ENCODE results near the gene SYTL2. TPM values are rescaled to one million over a fixed set of nuclear protein-coding genes. Genes with fewer than 3 reads are reported as not detected.
"Not testable (repeated sequence)": the region's sequence is repeated elsewhere in the genome, so short reads cannot be mapped to it uniquely, and the experiment has no call there.

Gene SYTL2
- total RNA-seq (10 to 100 TPM; 50.0 to 58.8 TPM), total RNA-seq (52.6 to 74.1 reads per million in 2 donors)

GRCh38 chr11:85810871-85811611 is at the start of gene SYTL2:
Gene SYTL2, minus strand, starts transcription at chr11:85811141. Its CDS starts 53,416 bp downstream, at chr11:85757725.
- Mint-ChIP-seq H3K27ac (peak within 1 kb of the TSS; percentile 96), H3K27me3 (peaks cover 7% of the 10 kb centered on the region), H3K4me1 (peaks cover 36% of the 10 kb centered on the region), H3K36me3 (ENCODE audit: low read depth) (peaks cover 4% of the 10 kb centered on the region), H3K4me3 (peak within 1 kb of the TSS; percentile 93)
- ATAC-seq (peak; percentile 94), DNase-seq (peak; percentile 69 to 76 (median 74))
- no peaks in the 10 kb centered on the region for H3K9me3 ChIP-seq (ENCODE audit: control insufficient read depth, low read length, poor library complexity, severe bottlenecking)

- H3K36me3 Mint-ChIP-seq (ENCODE audit: low read depth); H3K27ac Mint-ChIP-seq: not testable (repeated sequence)
Observed at GRCh38 chr11:85859541-85859940, 48.6 kb upstream of the SYTL2 start.

GRCh38 chr11:85857098-85857497 is 46.2 kb upstream of the SYTL2 start:
- no peak for ATAC-seq
- Mint-ChIP-seq H3K27ac (no peak overlapping the region), H3K36me3 (ENCODE audit: low read depth) (peaks cover 2% of the 10 kb centered on the region), H3K4me1 (peaks cover 9% of the 10 kb centered on the region), H3K27me3 (peaks cover 4% of the 10 kb centered on the region), H3K4me3 (no peak overlapping the region)
- H3K9me3 ChIP-seq (ENCODE audit: control insufficient read depth, low read length, poor library complexity, severe bottlenecking), result no peaks in the 10 kb centered on the region
- no peak for DNase-seq

More at GRCh38 chr11:85859541-85859940, 48.6 kb upstream of the SYTL2 start:
- not testable (repeated sequence) for H3K4me1 Mint-ChIP-seq; H3K27me3 Mint-ChIP-seq; H3K4me3 Mint-ChIP-seq; DNase-seq; H3K9me3 ChIP-seq (ENCODE audit: control insufficient read depth, low read length, poor library complexity, severe bottlenecking); ATAC-seq

- Mint-ChIP-seq H3K27me3 (peaks cover 4% of the 10 kb centered on the region), H3K27ac (peak within 1 kb of the TSS; percentile 94), H3K4me3 (peak within 1 kb of the TSS; percentile 88), H3K36me3 (ENCODE audit: low read depth) (peaks cover 2% of the 10 kb centered on the region), H3K4me1 (peaks cover 9% of the 10 kb centered on the region)
- no peaks in the 10 kb centered on the region for H3K9me3 ChIP-seq (ENCODE audit: control insufficient read depth, low read length, poor library complexity, severe bottlenecking)
- DNase-seq (no peak), ATAC-seq (no peak)
Observed at GRCh38 chr11:85855341-85855656, 44.4 kb upstream of the SYTL2 start, which contains the start of gene CCDC83. Gene CCDC83, plus strand, starts transcription at chr11:85855383. Its CDS starts 9,741 bp downstream, at chr11:85865124.

- peak overlapping the region; percentile 94 for H3K27ac Mint-ChIP-seq
- peak; percentile 85 to 95 (median 89) for DNase-seq
- peaks cover 4% of the 10 kb centered on the region for H3K27me3 Mint-ChIP-seq
- H3K9me3 ChIP-seq (ENCODE audit: control insufficient read depth, low read length, poor library complexity, severe bottlenecking), result no peaks in the 10 kb centered on the region
- peak; percentile 98 for ATAC-seq
- H3K36me3 Mint-ChIP-seq (ENCODE audit: low read depth), result peaks cover 2% of the 10 kb centered on the region
- peak overlapping the region; percentile 88 for H3K4me3 Mint-ChIP-seq
- H3K4me1 Mint-ChIP-seq, result peaks cover 9% of the 10 kb centered on the region
Observed at GRCh38 chr11:85854557-85855340, 43.8 kb upstream of the SYTL2 start.

GRCh38 chr11:85854212-85854556 is 43.2 kb upstream of the SYTL2 start:
- H3K4me3 Mint-ChIP-seq, result peak overlapping the region; percentile 88
- ATAC-seq (no peak), DNase-seq (no peak)
- H3K9me3 ChIP-seq (ENCODE audit: control insufficient read depth, low read length, poor library complexity, severe bottlenecking), result no peaks in the 10 kb centered on the region
- peaks cover 9% of the 10 kb centered on the region for H3K4me1 Mint-ChIP-seq
- no peaks in the 10 kb centered on the region for H3K27me3 Mint-ChIP-seq
- peaks cover 2% of the 10 kb centered on the region for H3K36me3 Mint-ChIP-seq (ENCODE audit: low read depth)
- H3K27ac Mint-ChIP-seq, result peak overlapping the region; percentile 94

GRCh38 chr11:85853541-85853940 is 42.6 kb upstream of the SYTL2 start:
- DNase-seq; H3K9me3 ChIP-seq (ENCODE audit: control insufficient read depth, low read length, poor library complexity, severe bottlenecking); H3K4me1 Mint-ChIP-seq; ATAC-seq; H3K4me3 Mint-ChIP-seq; H3K27ac Mint-ChIP-seq; H3K27me3 Mint-ChIP-seq; H3K36me3 Mint-ChIP-seq (ENCODE audit: low read depth): not testable (repeated sequence)

GRCh38 chr11:85852754-85853153 is 41.8 kb upstream of the SYTL2 start:
- H3K4me1 Mint-ChIP-seq; H3K4me3 Mint-ChIP-seq; DNase-seq; ATAC-seq; H3K9me3 ChIP-seq (ENCODE audit: control insufficient read depth, low read length, poor library complexity, severe bottlenecking); H3K27ac Mint-ChIP-seq; H3K36me3 Mint-ChIP-seq (ENCODE audit: low read depth); H3K27me3 Mint-ChIP-seq: not testable (repeated sequence)

- no peak for DNase-seq
- ATAC-seq, result no peak
- Mint-ChIP-seq H3K36me3 (ENCODE audit: low read depth) (no peaks in the 10 kb centered on the region), H3K27ac (no peak overlapping the region), H3K4me3 (no peak overlapping the region), H3K4me1 (peaks cover 2% of the 10 kb centered on the region), H3K27me3 (no peaks in the 10 kb centered on the region)
- no peaks in the 10 kb centered on the region for H3K9me3 ChIP-seq (ENCODE audit: control insufficient read depth, low read length, poor library complexity, severe bottlenecking)
Observed at GRCh38 chr11:85848556-85848955, 37.6 kb upstream of the SYTL2 start.

GRCh38 chr11:85848006-85848405 is 37.1 kb upstream of the SYTL2 start:
- Mint-ChIP-seq H3K36me3 (ENCODE audit: low read depth) (no peaks in the 10 kb centered on the region), H3K27me3 (no peaks in the 10 kb centered on the region), H3K4me3 (no peak overlapping the region), H3K27ac (no peak overlapping the region), H3K4me1 (peaks cover 2% of the 10 kb centered on the region)
- no peak for ATAC-seq
- no peak for DNase-seq
- H3K9me3 ChIP-seq (ENCODE audit: control insufficient read depth, low read length, poor library complexity, severe bottlenecking), result no peaks in the 10 kb centered on the region

GRCh38 chr11:85847436-85847835 is 36.5 kb upstream of the SYTL2 start:
- H3K4me1 Mint-ChIP-seq, result peaks cover 2% of the 10 kb centered on the region
- DNase-seq (no peak), ATAC-seq (no peak)
- no peaks in the 10 kb centered on the region for H3K36me3 Mint-ChIP-seq (ENCODE audit: low read depth)
- no peaks in the 10 kb centered on the region for H3K27me3 Mint-ChIP-seq
- no peaks in the 10 kb centered on the region for H3K9me3 ChIP-seq (ENCODE audit: control insufficient read depth, low read length, poor library complexity, severe bottlenecking)
- no peak overlapping the region for H3K4me3 Mint-ChIP-seq
- no peak overlapping the region for H3K27ac Mint-ChIP-seq

GRCh38 chr11:85845124-85845631 is 34.2 kb upstream of the SYTL2 start:
- no peaks in the 10 kb centered on the region for H3K9me3 ChIP-seq (ENCODE audit: control insufficient read depth, low read length, poor library complexity, severe bottlenecking)
- Mint-ChIP-seq H3K27me3 (peaks cover 2% of the 10 kb centered on the region), H3K4me1 (peaks cover 6% of the 10 kb centered on the region), H3K36me3 (ENCODE audit: low read depth) (no peaks in the 10 kb centered on the region), H3K27ac (no peak overlapping the region), H3K4me3 (no peak overlapping the region)
- DNase-seq (no peak), ATAC-seq (no peak)

- DNase-seq (no peak), ATAC-seq (no peak)
- H3K9me3 ChIP-seq (ENCODE audit: control insufficient read depth, low read length, poor library complexity, severe bottlenecking), result no peaks in the 10 kb centered on the region
- Mint-ChIP-seq H3K4me1 (peaks cover 6% of the 10 kb centered on the region), H3K27me3 (peaks cover 7% of the 10 kb centered on the region), H3K36me3 (ENCODE audit: low read depth) (no peaks in the 10 kb centered on the region), H3K4me3 (no peak overlapping the region), H3K27ac (no peak overlapping the region)
Observed at GRCh38 chr11:85844439-85845123, 33.6 kb upstream of the SYTL2 start.
